Measurements from ENCODE around the gene MYBBP1A. TPM values are rescaled to one million over a fixed set of nuclear protein-coding genes. Genes with fewer than 3 reads are reported as not detected.

MYBBP1A gene
- total and polyA plus RNA-seq, 2 of the 13 experiments (the other 11 are each of a cell fraction or from before 2014, with no cell fraction given), result 18.6 to 54.8 TPM

DNA sequence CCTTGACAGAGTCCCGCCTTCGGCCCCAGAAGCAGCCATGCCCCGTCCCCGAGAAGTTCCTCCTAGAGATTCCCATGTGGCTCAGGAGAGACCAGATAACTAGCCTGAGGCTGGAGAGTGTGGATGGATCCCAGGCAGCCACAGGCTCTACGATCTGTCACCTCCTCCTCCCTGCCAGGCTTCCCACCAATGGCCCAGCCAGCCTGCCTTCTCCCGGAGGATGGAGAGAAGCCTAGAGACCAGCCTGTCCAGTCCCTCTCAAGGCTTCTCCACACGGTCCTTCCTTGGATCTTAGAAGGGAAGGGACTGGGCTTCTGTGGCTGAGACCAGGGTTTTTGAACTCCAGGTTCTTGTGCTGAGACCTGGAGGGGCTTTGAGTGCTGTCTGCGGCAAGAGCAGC is 27.5 kb upstream of the MYBBP1A start (continued):
- TF ChIP-seq HIVEP1 (CRISPR knock-in tag; IDR thresholded peaks at IDR 0.05) (no peak), GABPA (IDR thresholded peaks at IDR 0.05; ENCODE audit: low read depth, low read length) (no peak), GABPA (CRISPR knock-in tag; IDR thresholded peaks at IDR 0.05; ENCODE audit: low read depth) (no peak)

DNA sequence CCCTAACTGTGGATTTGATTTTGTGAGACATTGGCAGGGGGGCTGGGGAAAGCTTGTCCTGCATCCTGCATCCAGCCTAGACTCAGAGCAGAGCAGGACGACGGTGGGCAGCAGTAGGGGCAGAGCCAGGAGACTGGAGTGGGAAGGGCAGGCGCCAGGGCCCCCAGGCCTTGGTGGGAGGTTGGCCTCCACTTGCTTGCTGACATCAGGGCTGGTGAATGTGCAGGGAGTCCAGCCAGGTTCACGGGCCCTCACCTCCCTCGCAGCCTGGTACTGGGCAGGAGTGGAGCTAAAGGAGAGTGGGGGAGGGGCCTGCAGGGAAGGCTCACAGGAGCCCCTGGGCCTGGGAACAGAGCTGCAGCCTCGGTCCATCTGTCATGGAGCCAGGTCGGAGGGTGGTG is 26.9 kb upstream of the MYBBP1A start:
- Histone ChIP-seq H3K36me3 (replicated peaks in 1 of 2; ENCODE audit: control insufficient read depth in 1 of 2, insufficient read depth in 2 of 2, low read length in 2 of 2) (no peaks in the 10 kb centered on the region), H3K4me3 (replicated peaks in 1 of 3; ENCODE audit: insufficient read depth in 1 of 3, low read depth in 2 of 3, low read length in 3 of 3) (no peak overlapping the region), H3K27me3 (ENCODE audit: control insufficient read depth in 1 of 2, insufficient read depth in 2 of 2, low read length in 2 of 2) (peaks cover 2 to 47% of the 10 kb centered on the region in 2 experiments; a peak in 4 of 5 replicates), H3K4me1 (ENCODE audit: insufficient read depth, low read length) (peaks cover 64% of the 10 kb centered on the region), H2AFZ (ENCODE audit: low read length) (no peak overlapping the region), H3K27ac (ENCODE audit: extremely low read length, insufficient read depth, low read length) (no peak overlapping the region), H3K79me2 (ENCODE audit: insufficient read depth, low read length) (no peaks in the 10 kb centered on the region), H3K4me2 (ENCODE audit: low read depth, low read length) (peak overlapping the region; percentile 15; the same call in 1 of the 2 replicates), H3K9me3 (ENCODE audit: low read length) (no peaks in the 10 kb centered on the region), H3K9ac (ENCODE audit: insufficient read depth, low read depth, low read length) (no peak overlapping the region), H4K20me1 (ENCODE audit: insufficient read depth, low read length) (no peaks in the 10 kb centered on the region)
- CTCF ChIA-PET (ENCODE audit: low intra/inter-chr PET ratio, low total read pairs), result no interaction called here
- POLR2A ChIA-PET, result no interaction called here
- no peak for ATAC-seq
- intact Hi-C loops (cut with micrococcal nuclease; ENCODE audit: unreplicated experiment), result loop anchor here (2.0 kb wide), 1 partner anchor 15 kb away; no protein-coding TSS in a partner anchor
- 46% methylated on average over 2 of the region's 7 CpGs for WGBS (ENCODE audit: low lambda C conversion rate)
- in situ Hi-C loops (cut with HindIII; ENCODE audit: extremely low pct_ligation_motif_present, low pct_unique_long_range_greater_than_20kb), result no loop called here
- no peak for DNase-seq (ENCODE audit: low spot score)
- TF ChIP-seq CEBPB (IDR thresholded peaks at IDR 0.05; ENCODE audit: borderline replicate concordance, low read depth, low read length), result no peak
- no peak for TF ChIP-seq ZKSCAN5 (CRISPR knock-in tag; IDR thresholded peaks at IDR 0.05)
- TF ChIP-seq FOXK2 (IDR thresholded peaks at IDR 0.05), result no peak
- TF ChIP-seq, protein P1, sequence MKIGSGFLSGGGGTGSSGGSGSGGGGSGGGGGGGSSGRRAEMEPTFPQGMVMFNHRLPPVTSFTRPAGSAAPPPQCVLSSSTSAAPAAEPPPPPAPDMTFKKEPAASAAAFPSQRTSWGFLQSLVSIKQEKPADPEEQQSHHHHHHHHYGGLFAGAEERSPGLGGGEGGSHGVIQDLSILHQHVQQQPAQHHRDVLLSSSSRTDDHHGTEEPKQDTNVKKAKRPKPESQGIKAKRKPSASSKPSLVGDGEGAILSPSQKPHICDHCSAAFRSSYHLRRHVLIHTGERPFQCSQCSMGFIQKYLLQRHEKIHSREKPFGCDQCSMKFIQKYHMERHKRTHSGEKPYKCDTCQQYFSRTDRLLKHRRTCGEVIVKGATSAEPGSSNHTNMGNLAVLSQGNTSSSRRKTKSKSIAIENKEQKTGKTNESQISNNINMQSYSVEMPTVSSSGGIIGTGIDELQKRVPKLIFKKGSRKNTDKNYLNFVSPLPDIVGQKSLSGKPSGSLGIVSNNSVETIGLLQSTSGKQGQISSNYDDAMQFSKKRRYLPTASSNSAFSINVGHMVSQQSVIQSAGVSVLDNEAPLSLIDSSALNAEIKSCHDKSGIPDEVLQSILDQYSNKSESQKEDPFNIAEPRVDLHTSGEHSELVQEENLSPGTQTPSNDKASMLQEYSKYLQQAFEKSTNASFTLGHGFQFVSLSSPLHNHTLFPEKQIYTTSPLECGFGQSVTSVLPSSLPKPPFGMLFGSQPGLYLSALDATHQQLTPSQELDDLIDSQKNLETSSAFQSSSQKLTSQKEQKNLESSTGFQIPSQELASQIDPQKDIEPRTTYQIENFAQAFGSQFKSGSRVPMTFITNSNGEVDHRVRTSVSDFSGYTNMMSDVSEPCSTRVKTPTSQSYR (CRISPR knock-in tag; IDR thresholded peaks at IDR 0.05; ENCODE audit: borderline replicate concordance), result peak; percentile 51; the same call in 1 of the 2 replicates
- peak; percentile 62; the same call in 1 of the 2 replicates for TF ChIP-seq PCBP1 (IDR thresholded peaks at IDR 0.05; ENCODE audit: borderline replicate concordance, low read depth, low read length)
- TF ChIP-seq PAX8 (CRISPR knock-in tag; IDR thresholded peaks at IDR 0.05; ENCODE audit: borderline replicate concordance), result no peak
- no TSS peak for BruUV-seq (replicated peaks)
- no peak for FAIRE-seq
